PC-9 (cell line): ENCODE measurements around the gene CYLD.

Experiments used
- CTCF ChIP-seq: fragments of 200-600 bp; sonication (generic); conservative IDR thresholded peaks from 2 replicates; pipeline ENCODE4 v1.6.1; 2017; ENCODE audit warnings: mixed run types, antibody characterized with exemption, mild to moderate bottlenecking, moderate library complexity
- EZH2 ChIP-seq: fragments of 200-600 bp; sonication (generic); IDR thresholded peaks from 2 replicates; pipeline ENCODE4 v1.8.0; 2017; ENCODE audit warnings: antibody characterized with exemption, low read depth

DNA sequence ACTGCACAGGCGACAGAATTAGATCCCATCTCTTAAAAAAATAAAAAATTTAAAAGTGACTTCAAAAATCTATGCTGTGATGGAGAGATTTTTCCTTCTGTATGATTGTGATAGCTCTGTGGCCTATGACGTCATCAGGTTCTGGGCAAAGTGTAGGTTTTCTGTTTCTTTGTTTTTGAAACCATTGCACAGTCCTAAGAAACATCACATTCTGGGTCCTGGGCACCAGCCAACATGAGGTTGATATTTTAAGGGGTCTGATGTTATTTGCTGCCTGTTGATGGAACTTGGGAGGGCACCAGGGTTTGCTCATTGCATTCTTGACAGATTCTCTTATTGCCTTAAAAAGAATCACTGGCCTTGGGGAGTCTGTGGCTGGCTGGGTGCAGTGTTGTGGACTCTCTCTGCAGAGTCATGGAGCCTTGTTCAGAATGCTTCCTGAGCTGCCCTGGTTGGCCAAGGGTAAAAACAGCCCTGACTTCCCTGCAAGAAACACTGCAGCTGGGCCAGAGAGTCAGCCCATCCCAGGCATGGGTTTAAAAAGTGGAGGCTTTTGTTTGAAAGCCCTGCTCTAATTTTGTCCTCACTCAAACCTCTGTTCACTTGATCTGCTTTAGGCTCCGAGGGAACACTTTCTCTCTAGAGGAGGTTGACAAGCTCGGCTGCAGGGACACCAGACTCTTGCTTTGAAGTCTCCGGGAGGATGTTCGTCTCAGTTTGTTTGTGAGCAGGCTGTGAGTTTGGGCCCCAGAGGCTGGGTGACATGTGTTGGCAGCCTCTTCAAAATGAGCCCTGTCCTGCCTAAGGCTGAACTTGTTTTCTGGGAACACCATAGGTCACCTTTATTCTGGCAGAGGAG, 10.5 kb upstream of the CYLD start:
- TF ChIP-seq CTCF (no peak), EZH2 (no peak)
